Measurements from ENCODE around the gene CEP72. TPM values are rescaled to one million over a fixed set of nuclear protein-coding genes. Genes with fewer than 3 reads are reported as not detected.

The CEP72 gene
- total RNA-seq, 1 donor: 3.3 TPM

DNA sequence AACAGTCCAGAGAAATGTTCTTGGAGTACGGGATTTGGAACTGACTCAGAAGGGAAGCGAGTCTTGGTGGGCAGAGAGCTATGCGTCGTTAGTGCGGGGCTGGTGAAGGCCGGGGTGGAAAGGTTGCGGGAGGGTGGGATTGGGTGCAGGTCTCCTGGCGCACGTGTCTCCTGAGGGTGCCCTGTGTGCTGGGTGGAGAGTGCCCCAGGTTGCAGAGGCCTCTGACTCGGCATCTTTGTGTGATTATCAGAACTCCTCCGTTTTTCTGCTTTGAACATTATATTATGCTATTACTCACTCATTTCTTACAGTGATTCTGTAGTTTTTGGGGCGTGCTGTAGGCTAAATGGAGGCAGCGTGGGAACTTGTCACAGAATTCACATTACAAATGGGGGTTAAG lies 11.4 kb downstream of the CEP72 start:
- no peak overlapping the region for H2AFZ ChIP-seq (ENCODE audit: low read length)

DNA sequence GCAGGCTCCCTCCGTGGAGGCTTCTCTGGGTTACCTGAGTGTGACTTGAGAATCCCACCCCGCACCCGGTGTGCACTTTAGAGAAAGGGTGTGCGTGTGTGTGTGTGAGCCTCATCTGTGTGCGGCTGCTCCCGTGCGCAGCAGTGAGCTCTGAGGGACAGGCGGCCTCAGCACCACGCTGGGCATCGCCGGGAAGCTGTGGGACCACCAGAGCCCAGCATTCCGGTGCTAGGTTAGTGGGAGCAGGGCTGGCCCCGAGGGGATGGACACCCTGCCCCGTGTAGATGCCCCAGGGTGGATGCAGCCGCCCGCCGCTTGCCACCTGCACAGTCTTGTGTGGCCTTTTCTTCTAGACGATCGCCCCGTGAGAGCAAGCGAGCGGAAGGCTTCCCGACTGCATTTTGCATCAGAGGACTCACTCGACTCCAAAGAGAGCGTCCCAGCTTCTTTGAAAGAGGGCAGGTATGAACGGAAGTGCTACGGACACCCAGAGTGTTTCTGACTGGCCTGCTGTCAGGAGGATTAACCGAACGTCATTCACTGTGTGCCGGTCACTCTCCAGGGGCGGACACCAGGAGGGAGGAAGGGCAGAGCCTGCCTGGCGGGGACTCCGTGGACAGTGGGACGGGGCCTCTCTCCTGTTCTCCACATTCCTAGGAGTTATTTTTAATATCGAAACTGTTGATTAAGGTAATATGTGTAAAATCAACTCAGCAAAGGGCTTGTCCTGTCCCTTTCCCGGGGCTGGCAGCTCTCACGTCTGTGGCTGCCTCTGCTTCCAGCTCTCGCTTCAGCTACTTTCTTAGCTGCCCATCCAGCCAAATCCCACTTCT lies 12.2 kb downstream of the CEP72 start:
- H3K36me3 ChIP-seq (ENCODE audit: insufficient read depth, low read length): peaks cover 24% of the 10 kb centered on the region
- TF ChIP-seq, protein P1, sequence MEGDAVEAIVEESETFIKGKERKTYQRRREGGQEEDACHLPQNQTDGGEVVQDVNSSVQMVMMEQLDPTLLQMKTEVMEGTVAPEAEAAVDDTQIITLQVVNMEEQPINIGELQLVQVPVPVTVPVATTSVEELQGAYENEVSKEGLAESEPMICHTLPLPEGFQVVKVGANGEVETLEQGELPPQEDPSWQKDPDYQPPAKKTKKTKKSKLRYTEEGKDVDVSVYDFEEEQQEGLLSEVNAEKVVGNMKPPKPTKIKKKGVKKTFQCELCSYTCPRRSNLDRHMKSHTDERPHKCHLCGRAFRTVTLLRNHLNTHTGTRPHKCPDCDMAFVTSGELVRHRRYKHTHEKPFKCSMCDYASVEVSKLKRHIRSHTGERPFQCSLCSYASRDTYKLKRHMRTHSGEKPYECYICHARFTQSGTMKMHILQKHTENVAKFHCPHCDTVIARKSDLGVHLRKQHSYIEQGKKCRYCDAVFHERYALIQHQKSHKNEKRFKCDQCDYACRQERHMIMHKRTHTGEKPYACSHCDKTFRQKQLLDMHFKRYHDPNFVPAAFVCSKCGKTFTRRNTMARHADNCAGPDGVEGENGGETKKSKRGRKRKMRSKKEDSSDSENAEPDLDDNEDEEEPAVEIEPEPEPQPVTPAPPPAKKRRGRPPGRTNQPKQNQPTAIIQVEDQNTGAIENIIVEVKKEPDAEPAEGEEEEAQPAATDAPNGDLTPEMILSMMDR (IDR thresholded peaks at IDR 0.05; ENCODE audit: extremely low read depth, low read depth, low read length): no peak
- no peaks in the 10 kb centered on the region for H3K79me2 ChIP-seq (ENCODE audit: insufficient read depth, low read length)
- no peak overlapping the region for H3K4me2 ChIP-seq (ENCODE audit: insufficient read depth, low read length)
- H3K4me3 ChIP-seq (ENCODE audit: insufficient read depth, low read length): no peak overlapping the region
- peak; percentile 44 for DNase-seq (ENCODE audit: insufficient read length, low spot score, missing footprints)
- no peaks in the 10 kb centered on the region for H3K27me3 ChIP-seq (ENCODE audit: insufficient read depth, low read length)
- H4K20me1 ChIP-seq (ENCODE audit: insufficient read depth, low read length): peaks cover 2% of the 10 kb centered on the region
- H3K9me3 ChIP-seq (ENCODE audit: low read depth, low read length): no peaks in the 10 kb centered on the region
- no peak overlapping the region for H3K27ac ChIP-seq (ENCODE audit: low read depth, low read length)
- H3K4me1 ChIP-seq (ENCODE audit: insufficient read depth, low read length): no peaks in the 10 kb centered on the region
- no peak overlapping the region for H2AFZ ChIP-seq (ENCODE audit: low read length)

More for the DNA sequence above, 11.4 kb downstream of the CEP72 start:
- TF ChIP-seq, protein P1 (IDR thresholded peaks at IDR 0.05; ENCODE audit: extremely low read depth, low read depth, low read length): no peak
- Histone ChIP-seq H3K9me3 (ENCODE audit: low read depth, low read length) (no peaks in the 10 kb centered on the region), H3K36me3 (ENCODE audit: insufficient read depth, low read length) (peaks cover 25% of the 10 kb centered on the region), H3K79me2 (ENCODE audit: insufficient read depth, low read length) (no peaks in the 10 kb centered on the region), H3K4me2 (ENCODE audit: insufficient read depth, low read length) (no peak overlapping the region), H3K4me3 (ENCODE audit: insufficient read depth, low read length) (no peak overlapping the region), H4K20me1 (ENCODE audit: insufficient read depth, low read length) (peaks cover 2% of the 10 kb centered on the region), H3K27ac (ENCODE audit: low read depth, low read length) (no peak overlapping the region), H3K4me1 (ENCODE audit: insufficient read depth, low read length) (no peaks in the 10 kb centered on the region), H3K27me3 (ENCODE audit: insufficient read depth, low read length) (no peaks in the 10 kb centered on the region)
- DNase-seq (ENCODE audit: insufficient read length, low spot score, missing footprints): peak; percentile 68

DNA sequence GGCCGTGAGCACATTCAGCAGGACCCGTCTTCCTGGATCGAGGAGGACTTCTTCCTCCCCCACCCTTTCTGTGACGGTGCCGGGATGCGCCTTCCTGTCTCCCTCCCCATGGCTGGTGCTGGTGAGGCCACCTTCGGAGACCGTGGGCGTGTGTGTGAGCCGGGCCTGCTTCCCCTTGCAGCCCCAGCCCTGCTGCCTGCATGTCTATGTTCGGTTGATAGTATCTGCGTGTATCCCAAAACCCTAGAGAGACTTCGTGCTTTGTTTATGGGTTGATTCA lies 12.8 kb downstream of the CEP72 start:
- no peak overlapping the region for H3K4me3 ChIP-seq (ENCODE audit: insufficient read depth, low read length)
- H3K4me2 ChIP-seq (ENCODE audit: insufficient read depth, low read length): no peak overlapping the region
- H3K27me3 ChIP-seq (ENCODE audit: insufficient read depth, low read length): no peaks in the 10 kb centered on the region
- DNase-seq (ENCODE audit: insufficient read length, low spot score, missing footprints): peak; percentile 44
- no peaks in the 10 kb centered on the region for H3K79me2 ChIP-seq (ENCODE audit: insufficient read depth, low read length)
- H3K4me1 ChIP-seq (ENCODE audit: insufficient read depth, low read length): no peaks in the 10 kb centered on the region
- TF ChIP-seq, protein P1 (IDR thresholded peaks at IDR 0.05; ENCODE audit: extremely low read depth, low read depth, low read length): no peak
- H3K9me3 ChIP-seq (ENCODE audit: low read depth, low read length): no peaks in the 10 kb centered on the region
- peaks cover 19% of the 10 kb centered on the region for H3K36me3 ChIP-seq (ENCODE audit: insufficient read depth, low read length)
- no peak overlapping the region for H3K27ac ChIP-seq (ENCODE audit: low read depth, low read length)
- peaks cover 2% of the 10 kb centered on the region for H4K20me1 ChIP-seq (ENCODE audit: insufficient read depth, low read length)
- H2AFZ ChIP-seq (ENCODE audit: low read length): no peak overlapping the region

DNA sequence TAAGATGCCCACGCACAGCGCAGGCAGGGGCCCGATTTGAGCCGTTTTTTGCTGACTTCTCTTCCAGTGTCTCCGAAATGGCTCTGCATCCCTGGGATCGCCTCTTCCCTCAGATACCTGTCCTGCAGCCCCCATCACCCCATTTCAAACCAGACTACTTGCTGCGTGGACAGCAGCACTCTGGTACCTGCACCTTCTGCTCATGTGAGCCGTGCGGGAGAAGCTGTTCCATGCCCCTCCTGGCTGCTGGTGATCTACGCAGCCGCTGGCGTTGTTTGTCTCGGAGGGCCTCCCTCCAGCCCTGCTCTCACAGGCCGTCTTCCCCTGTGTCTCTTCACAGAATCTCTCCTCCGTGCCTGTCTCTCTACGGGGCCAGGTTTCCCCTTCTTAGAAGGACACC lies 13.4 kb downstream of the CEP72 start:
- H3K4me3 ChIP-seq (ENCODE audit: insufficient read depth, low read length): no peak overlapping the region
- no peaks in the 10 kb centered on the region for H3K9me3 ChIP-seq (ENCODE audit: low read depth, low read length)
- peaks cover 2% of the 10 kb centered on the region for H4K20me1 ChIP-seq (ENCODE audit: insufficient read depth, low read length)
- TF ChIP-seq, protein P1 (IDR thresholded peaks at IDR 0.05; ENCODE audit: extremely low read depth, low read depth, low read length): no peak
- no peaks in the 10 kb centered on the region for H3K79me2 ChIP-seq (ENCODE audit: insufficient read depth, low read length)
- H3K36me3 ChIP-seq (ENCODE audit: insufficient read depth, low read length): peaks cover 15% of the 10 kb centered on the region
- no peak overlapping the region for H3K27ac ChIP-seq (ENCODE audit: low read depth, low read length)
- H2AFZ ChIP-seq (ENCODE audit: low read length): no peak overlapping the region
- DNase-seq (ENCODE audit: insufficient read length, low spot score, missing footprints): peak; percentile 29
- no peaks in the 10 kb centered on the region for H3K4me1 ChIP-seq (ENCODE audit: insufficient read depth, low read length)
- no peak overlapping the region for H3K4me2 ChIP-seq (ENCODE audit: insufficient read depth, low read length)
- no peaks in the 10 kb centered on the region for H3K27me3 ChIP-seq (ENCODE audit: insufficient read depth, low read length)

All from osteoblast (primary cell).